Measurements from ENCODE around the gene BLOC1S1.
"Not testable (repeated sequence)": the region's sequence is repeated elsewhere in the genome, so short reads cannot be mapped to it uniquely, and the experiment has no call there.

Gene BLOC1S1

DNA sequence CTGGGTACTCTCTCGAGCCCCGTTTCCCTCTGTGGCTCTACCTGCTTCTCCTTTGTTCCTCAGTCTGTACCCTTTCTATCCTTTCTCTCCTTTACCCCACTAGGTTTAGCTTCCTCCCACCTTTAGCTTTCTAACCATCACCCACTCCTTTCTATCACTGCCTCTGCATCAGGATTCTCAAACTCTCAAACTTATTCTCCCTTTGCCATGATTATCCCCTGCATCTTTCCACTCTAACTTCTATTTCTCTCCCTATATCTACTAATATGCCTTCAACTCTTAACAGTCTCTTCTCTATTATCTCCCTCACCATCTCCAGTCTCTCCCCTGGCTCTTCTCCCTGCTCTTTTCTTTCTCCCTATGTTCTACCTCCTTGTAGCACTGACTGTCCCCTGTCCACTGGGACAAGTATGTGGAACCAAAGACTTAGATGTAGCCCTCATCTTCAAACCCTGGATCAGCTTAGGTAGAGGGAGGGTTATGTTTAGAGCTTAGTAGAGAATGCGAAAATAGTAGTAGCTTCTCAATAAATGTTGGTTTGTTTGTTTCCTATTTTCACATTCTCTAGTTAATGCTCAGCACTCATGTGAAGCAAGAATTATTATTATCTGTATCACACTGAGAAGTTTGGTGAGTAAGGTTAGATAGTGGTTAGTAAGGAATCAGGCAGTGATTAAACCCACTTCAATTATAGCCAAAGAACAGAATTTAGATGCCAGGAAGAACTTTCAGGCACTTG is 30.5 kb downstream of the BLOC1S1 start:
- no peak for DNase-seq

DNA sequence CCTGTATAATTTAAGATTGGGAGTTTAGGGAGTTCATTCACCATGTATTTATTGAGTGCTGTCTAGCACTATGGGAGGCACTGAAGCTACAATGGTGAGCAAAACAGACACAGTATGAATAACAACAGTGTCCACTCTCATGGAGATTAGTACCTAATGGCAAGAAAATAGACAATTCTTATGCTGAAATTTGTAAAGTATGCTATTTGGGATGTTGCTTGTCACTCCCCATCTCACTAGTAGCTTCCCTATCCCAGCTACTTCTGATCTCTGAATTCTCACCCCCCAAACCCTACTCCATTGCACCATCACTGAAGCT is 31.0 kb downstream of the BLOC1S1 start:
- no peak for DNase-seq

DNA sequence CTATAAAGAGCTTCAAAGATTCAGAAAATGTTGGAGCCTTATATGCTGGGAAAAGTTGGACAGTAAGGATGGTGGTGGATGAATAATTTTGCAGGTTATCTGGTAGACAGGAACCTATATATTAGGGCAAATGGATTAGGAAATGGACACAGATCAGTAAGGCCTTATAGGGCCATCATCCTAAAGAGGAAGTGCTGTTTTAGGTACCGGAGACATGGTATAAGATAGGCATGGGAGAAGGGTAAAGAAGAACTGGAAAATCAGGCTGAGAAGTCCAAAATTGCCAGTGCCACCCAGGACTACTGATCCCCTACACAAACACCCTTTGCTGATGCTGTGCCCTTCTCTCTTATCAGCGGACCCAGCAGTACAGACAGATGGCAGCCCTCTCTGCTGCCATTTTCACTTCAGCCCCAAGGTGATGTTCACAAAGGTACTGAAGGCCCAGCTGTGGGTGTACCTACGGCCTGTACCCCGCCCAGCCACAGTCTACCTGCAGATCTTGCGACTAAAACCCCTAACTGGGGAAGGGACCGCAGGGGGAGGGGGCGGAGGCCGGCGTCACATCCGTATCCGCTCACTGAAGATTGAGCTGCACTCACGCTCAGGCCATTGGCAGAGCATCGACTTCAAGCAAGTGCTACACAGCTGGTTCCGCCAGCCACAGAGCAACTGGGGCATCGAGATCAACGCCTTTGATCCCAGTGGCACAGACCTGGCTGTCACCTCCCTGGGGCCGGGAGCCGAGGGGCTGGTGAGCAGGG is 32.6 kb downstream of the BLOC1S1 start:
- DNase-seq = no peak

DNA sequence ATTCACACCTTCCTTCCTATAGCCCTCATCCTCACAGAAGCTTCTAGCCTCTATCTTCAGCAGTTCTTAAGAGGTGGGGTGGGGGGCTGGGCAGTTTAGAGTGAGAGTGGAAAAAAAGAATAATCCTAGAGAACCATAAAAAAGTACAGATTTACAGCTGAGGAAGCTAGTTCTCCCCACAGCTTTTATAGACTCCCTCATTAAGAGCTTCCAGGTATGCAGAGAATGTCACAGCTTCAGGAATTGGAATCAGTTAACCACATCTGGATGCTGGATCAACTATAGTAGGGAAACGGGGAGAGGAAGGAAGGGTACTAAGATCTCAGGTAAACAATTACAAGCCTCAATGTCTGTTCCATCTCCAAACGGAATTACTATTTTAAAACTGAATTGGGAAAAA is 39.4 kb downstream of the BLOC1S1 start:
- DNase-seq = no peak

DNA sequence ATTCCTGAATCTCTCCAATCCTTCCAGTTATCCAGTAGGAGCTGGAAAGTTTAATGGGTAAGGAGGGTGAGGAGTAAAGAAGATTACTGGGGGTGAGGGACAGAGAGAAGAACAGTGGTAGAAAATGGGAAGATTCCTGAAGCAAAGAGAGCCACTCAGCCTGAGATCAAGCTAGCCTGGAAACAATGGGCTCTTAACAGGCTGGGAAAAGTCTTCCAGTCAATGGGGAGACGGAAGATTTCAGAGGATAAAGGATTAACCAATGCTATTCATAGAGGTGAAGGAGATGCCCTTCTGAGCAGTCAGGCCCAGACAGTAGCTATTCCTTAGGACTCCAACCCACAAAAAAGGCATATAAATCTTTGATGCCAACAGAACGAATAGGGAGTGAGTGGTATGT is 41.9 kb downstream of the BLOC1S1 start:
- DNase-seq = no peak

DNA sequence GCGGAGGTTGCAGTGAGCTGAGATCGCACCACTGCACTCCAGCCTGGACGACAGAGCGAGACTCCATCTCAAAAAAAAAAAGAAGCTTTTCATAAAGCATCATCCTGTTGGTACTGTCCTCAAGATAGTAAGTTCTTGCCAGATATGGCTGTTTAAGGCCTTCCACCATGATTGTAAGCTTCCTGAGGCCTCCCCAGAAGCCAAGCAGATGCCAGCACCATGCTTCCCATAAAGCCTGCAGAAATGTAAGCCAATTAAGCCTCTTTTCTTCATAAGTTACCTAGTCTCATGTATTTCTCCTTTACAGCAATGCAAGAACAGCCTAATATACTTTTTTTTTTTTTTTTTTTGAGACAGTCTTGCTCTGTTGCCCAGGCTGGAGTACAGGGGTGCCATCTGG is 42.7 kb downstream of the BLOC1S1 start:
- DNase-seq = not testable (repeated sequence)

DNA sequence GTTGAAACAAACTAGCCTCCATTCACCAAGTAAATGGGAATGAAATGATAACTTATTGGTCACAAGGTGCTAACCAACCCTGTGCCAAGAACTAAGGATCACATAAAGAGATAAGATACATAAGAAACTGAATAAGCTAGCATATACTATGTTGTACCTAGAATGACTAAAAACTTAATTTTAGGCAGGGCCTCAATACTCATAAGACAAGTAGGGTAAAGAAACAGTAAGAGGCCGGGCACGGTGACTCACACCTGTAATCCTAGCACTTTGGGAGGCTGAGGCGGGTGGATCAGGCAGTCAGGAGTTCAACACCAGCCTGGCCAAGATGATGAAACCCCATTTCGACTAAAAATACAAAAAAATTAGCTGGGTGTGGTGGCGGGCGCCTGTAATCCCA is 44.8 kb downstream of the BLOC1S1 start:
- DNase-seq = no peak

DNA sequence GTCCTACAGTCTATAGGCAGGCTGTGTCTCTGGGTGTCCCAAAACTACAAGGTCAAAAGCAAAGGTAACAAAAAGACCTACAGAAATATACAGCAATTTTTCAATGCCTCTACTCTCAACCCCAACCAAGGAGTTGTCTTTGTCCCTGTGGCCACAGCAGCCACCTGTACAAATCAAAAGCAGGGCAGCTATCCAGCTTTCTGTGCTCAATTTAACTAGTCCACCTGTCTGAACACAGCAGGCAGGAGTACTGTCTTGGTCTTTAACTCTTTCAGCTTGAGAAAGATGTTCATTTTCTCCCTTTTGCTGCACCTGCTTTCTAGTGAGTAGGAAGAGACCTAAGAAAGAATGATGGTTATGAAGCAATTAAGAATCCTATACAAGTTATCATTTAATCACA is 46.8 kb downstream of the BLOC1S1 start:
- DNase-seq = no peak

DNA sequence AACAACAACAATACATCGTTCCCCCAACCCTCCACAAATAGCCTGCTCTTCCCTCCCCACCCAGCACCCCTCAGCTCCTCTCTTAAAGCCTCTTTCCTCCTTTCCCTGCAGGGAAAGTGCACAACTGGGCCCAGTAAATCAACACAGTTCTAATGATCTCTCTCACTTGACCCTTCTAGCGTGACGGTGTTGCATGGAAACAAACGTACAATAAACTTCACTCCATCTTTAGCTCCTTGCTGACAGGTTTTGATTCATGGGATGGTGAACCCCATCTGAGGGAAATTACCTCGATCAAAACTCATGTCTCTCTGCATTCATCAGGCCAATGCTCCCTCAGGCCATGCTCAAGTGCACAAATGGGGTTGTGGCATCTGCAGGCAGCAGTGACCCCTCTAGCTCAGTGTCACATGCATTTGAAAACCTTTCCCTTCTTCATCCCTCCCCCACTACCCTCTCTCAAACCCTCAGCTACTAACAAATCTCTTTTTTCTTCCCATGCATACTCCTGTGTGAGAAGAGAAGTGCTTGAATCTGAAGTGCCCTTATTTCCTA is 50.0 kb downstream of the BLOC1S1 start:
- DNase-seq = no peak

DNA sequence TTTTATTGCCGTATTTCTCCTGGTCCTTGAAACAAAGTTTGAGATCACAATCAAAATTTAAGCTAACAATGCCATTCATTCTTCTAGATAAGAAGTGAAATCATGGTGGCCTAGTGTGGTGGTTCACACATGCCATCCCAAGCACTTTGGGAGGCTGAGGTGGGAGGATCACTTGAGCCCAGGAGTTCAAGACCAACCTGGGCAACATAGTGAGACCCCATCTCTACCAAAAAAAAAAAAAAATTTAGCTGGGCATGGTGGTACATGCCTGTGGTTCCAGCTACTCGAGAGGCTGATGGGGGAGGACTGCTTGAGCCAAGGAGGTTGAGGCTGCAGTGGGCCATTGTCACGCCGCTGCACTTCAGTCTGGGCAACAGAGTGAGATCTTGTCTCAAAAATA is 51.3 kb downstream of the BLOC1S1 start:
- no peak for DNase-seq

All from CD4-positive, alpha-beta T cell treated with Interleukin-21 for 1 hour (primary cell).